Epithelial cell of proximal tubule (primary cell): ENCODE data around the gene BARHL1. TPM values are rescaled to one million over a fixed set of nuclear protein-coding genes. Genes with fewer than 3 reads are reported as not detected.
A peak's percentile ranks its signal among the peaks of the same experiment; 100 is the strongest.

Source experiments
- DNase-seq: peaks from one replicate; pipeline ENCODE4 v3.0.0-alpha.2; 2011; ENCODE audit warnings: low read depth
- H3K4me3 ChIP-seq: 2 replicates; pipeline ENCODE4 v1.5.1; 2011; ENCODE audit warnings: low read depth, mild to moderate bottlenecking, low read length
- CTCF ChIP-seq: conservative IDR thresholded peaks from 2 replicates; pipeline ENCODE4 v1.5.1; 2012; ENCODE audit warnings: low read depth, mild to moderate bottlenecking, low read length
- total RNA-seq: library from RNA; depleted of rRNA; stranded (reverse); fragments of >200 nt; gene quantifications from 2 replicates; pipeline ENCODE4 v1.2.3, GENCODE V29; 2015

The BARHL1 gene
- total RNA-seq = not detected in 2 replicates

- no peak for TF ChIP-seq CTCF
- no peak within 1 kb of the TSS for H3K4me3 ChIP-seq
- DNase-seq = no peak
Observed at GRCh38 chr9:132582276-132582785, at the start of gene BARHL1. BARHL1 (plus strand) TSS chr9:132582606; CDS start chr9:132582798, 192 bp downstream.

GRCh38 chr9:132534832-132535231 lies 47.6 kb upstream of the BARHL1 start:
- TF ChIP-seq CTCF = no peak
- DNase-seq = no peak
- H3K4me3 ChIP-seq = no peak overlapping the region

GRCh38 chr9:132536124-132536523 lies 46.3 kb upstream of the BARHL1 start:
- DNase-seq = no peak
- H3K4me3 ChIP-seq = no peak overlapping the region
- no peak for TF ChIP-seq CTCF

- DNase-seq = no peak
- H3K4me3 ChIP-seq = no peak overlapping the region
- TF ChIP-seq CTCF = no peak
Observed at GRCh38 chr9:132537352-132537751, 45.1 kb upstream of the BARHL1 start.

- no peak overlapping the region for H3K4me3 ChIP-seq
- no peak for TF ChIP-seq CTCF
- DNase-seq = peak; percentile 42
Observed at GRCh38 chr9:132538071-132538470, 44.3 kb upstream of the BARHL1 start.

- no peak for TF ChIP-seq CTCF
- H3K4me3 ChIP-seq = no peak overlapping the region
- no peak for DNase-seq
Observed at GRCh38 chr9:132539096-132539495, 43.3 kb upstream of the BARHL1 start.

- TF ChIP-seq CTCF = no peak
- no peak for DNase-seq
- H3K4me3 ChIP-seq = no peak overlapping the region
Observed at GRCh38 chr9:132541051-132541450, 41.4 kb upstream of the BARHL1 start.
